ENCODE data around the gene EFCAB14.

The EFCAB14 gene

DNA sequence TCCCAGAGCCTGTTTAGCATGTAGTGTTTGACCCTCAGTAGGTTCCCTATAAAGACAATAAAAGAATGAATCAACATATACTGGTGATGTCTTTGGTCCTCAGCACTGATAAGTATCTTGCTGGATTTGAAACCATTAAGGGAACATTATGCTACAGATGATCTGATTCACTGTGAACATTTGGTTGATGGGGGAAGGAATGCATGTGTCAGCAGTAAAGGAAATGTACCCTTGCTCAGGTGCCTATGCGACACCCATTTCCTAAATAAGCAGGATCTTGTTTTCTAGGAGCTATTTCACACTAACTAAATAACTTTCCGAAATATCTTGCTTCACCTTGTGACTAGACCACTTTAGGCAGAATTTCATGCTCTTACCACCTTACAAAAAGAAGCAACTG, 34.2 kb downstream of the EFCAB14 start:
- H3K27ac ChIP-seq (ENCODE audit: low read length), result no peak overlapping the region
- no peak overlapping the region for H3K4me3 ChIP-seq (ENCODE audit: low read length in 2 of 2)
- H3K36me3 ChIP-seq (ENCODE audit: control insufficient read depth in 2 of 2, insufficient read depth in 2 of 2, low read length in 2 of 2), result peaks cover 46% of the 10 kb centered on the region in 2 donors
- no peaks in the 10 kb centered on the region for H3K9me3 ChIP-seq (ENCODE audit: control insufficient read depth in 2 of 2, low read length in 2 of 2)
- H3K4me1 ChIP-seq (ENCODE audit: control insufficient read depth, insufficient read depth, low read length), result peaks cover 10% of the 10 kb centered on the region
- no peak overlapping the region for H3K9ac ChIP-seq (ENCODE audit: low read length in 2 of 2)
- no peaks in the 10 kb centered on the region for H3K27me3 ChIP-seq (ENCODE audit: control insufficient read depth in 1 of 2, insufficient read depth in 2 of 2, low read length in 2 of 2)

DNA sequence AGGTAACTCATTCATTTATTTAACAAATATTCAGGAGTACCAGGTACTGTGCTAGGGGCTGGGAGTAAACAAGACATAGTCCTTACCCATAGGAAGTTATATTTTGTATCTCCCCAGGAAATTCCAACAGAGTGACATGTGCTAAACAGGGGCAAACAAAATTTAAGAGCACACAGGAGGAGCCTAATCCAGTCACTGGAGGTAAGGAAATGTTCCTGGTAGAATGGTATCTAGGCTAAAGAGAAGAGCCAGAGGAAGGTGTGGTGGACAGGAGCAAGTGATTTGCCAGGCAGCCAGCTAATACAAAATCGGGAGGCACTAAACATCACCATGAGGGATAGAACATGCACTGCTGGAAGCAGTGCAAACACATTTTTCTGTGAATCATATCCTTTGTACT, 36.9 kb downstream of the EFCAB14 start:
- Histone ChIP-seq H3K9me3 (ENCODE audit: control insufficient read depth in 2 of 2, low read length in 2 of 2) (no peaks in the 10 kb centered on the region), H3K36me3 (ENCODE audit: control insufficient read depth in 2 of 2, insufficient read depth in 2 of 2, low read length in 2 of 2) (peaks cover 46 to 52% of the 10 kb centered on the region in 2 donors), H3K4me3 (ENCODE audit: low read length in 2 of 2) (no peak overlapping the region), H3K27ac (ENCODE audit: low read length) (no peak overlapping the region), H3K9ac (ENCODE audit: low read length in 2 of 2) (no peak overlapping the region), H3K27me3 (ENCODE audit: control insufficient read depth in 1 of 2, insufficient read depth in 2 of 2, low read length in 2 of 2) (no peaks in the 10 kb centered on the region), H3K4me1 (ENCODE audit: control insufficient read depth, insufficient read depth, low read length) (no peaks in the 10 kb centered on the region)

DNA sequence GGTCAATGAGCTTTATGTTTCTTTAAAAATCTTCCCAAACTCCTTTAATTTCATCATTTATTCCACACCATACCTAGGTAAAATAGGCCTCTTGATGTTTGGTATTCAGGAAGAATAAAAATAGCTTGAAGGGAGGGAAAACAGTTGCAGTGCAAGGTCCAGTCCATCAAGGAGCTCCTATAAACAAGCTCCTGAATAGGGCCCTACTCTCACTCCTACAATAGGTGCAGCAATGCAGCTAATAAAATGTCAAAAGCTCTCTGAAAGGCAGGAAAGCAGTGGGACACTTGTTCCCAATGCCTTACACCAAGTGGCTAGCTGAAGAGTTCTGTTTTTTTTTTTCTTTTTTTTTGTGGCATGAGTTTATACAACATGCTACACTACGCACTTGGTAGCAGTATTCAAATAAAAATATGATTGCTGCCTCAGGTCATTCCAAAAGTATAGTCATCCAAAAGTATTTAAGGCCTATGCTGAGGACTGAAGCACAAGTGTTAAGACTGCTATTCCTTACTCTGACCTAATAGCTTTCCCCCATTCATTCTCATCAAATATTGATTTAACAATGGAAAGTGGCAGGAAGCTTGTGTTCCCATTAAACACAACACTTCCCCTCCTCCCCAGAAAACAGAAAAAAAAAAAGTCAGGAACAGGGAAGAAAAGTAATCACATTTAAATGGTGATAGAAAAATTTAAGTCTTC, 37.4 kb downstream of the EFCAB14 start:
- Histone ChIP-seq H3K9me3 (ENCODE audit: control insufficient read depth in 2 of 2, low read length in 2 of 2) (no peaks in the 10 kb centered on the region), H3K36me3 (ENCODE audit: control insufficient read depth in 2 of 2, insufficient read depth in 2 of 2, low read length in 2 of 2) (peaks cover 46 to 55% of the 10 kb centered on the region in 2 donors), H3K27me3 (ENCODE audit: control insufficient read depth in 1 of 2, insufficient read depth in 2 of 2, low read length in 2 of 2) (no peaks in the 10 kb centered on the region), H3K4me1 (ENCODE audit: control insufficient read depth, insufficient read depth, low read length) (no peaks in the 10 kb centered on the region), H3K27ac (ENCODE audit: low read length) (no peak overlapping the region), H3K9ac (ENCODE audit: low read length in 2 of 2) (no peak overlapping the region), H3K4me3 (ENCODE audit: low read length in 2 of 2) (no peak overlapping the region)

DNA sequence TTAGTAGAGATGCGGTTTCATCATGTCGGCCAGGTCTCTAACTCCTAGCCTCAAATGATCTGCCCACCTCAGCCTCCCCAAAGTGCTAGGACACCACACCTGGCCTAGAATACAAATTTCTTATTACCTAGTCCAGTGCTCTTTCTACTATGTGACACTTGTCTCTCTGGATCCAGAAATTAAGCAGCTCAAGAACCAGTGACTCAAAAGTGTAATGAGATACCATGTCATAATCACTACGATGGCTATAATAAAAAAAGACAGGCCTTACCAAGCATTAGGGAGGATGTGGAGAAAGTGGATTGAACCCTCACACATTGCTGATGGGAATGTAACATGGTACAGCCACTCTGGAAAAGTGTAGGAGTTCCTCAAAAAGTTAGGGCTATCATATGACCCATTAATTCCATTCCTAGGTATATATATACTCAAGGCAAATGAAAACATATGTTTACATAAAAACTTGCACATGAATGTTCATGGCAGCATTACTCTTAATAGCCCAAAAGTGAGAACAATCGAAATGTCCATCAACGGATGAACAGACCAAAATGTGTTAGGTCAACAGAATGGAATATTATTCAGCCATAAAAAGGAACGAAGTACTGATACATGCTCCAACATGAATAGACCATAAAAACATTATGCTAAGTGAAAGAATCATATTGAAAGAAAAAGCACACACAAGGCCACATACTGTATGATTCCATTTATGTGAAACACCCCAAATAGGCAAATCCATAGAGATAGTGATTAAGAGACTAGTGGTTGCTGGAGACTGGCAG, 38.9 kb downstream of the EFCAB14 start:
- Histone ChIP-seq H3K27ac (ENCODE audit: low read length) (no peak overlapping the region), H3K4me1 (ENCODE audit: control insufficient read depth, insufficient read depth, low read length) (no peaks in the 10 kb centered on the region), H3K4me3 (ENCODE audit: low read length in 2 of 2) (no peak overlapping the region), H3K9ac (ENCODE audit: low read length in 2 of 2) (no peak overlapping the region), H3K36me3 (ENCODE audit: control insufficient read depth in 2 of 2, insufficient read depth in 2 of 2, low read length in 2 of 2) (peaks cover 44 to 58% of the 10 kb centered on the region in 2 donors), H3K9me3 (ENCODE audit: control insufficient read depth in 2 of 2, low read length in 2 of 2) (no peaks in the 10 kb centered on the region), H3K27me3 (ENCODE audit: control insufficient read depth in 1 of 2, insufficient read depth in 2 of 2, low read length in 2 of 2) (no peaks in the 10 kb centered on the region)

DNA sequence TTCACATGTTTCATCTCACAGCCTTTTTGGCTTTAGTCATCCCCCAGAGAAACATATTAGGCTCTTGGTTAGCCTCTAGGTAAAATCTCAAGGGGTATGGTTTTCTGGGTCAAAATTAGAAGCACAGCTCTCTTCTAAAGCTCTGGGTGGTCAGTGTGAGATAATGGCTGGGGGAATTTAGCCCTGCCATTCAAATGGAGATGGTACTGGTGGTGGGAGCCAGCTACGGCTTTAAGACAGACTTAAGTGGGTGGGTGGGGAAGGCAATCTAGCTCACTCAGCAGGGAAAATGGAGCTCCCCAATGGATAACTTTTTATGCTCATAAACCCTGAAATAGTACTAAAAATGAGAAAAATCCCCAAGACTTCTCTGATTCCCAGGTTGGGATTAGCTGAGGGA, 41.6 kb downstream of the EFCAB14 start:
- H3K9ac ChIP-seq (ENCODE audit: low read length in 2 of 2), result no peak overlapping the region
- H3K27ac ChIP-seq (ENCODE audit: low read length), result no peak overlapping the region
- no peak overlapping the region for H3K4me3 ChIP-seq (ENCODE audit: low read length in 2 of 2)
- no peaks in the 10 kb centered on the region for H3K27me3 ChIP-seq (ENCODE audit: control insufficient read depth in 1 of 2, insufficient read depth in 2 of 2, low read length in 2 of 2)
- no peaks in the 10 kb centered on the region for H3K9me3 ChIP-seq (ENCODE audit: control insufficient read depth in 2 of 2, low read length in 2 of 2)
- H3K36me3 ChIP-seq (ENCODE audit: control insufficient read depth in 2 of 2, insufficient read depth in 2 of 2, low read length in 2 of 2), result peaks cover 29 to 40% of the 10 kb centered on the region in 2 donors
- H3K4me1 ChIP-seq (ENCODE audit: control insufficient read depth, insufficient read depth, low read length), result no peaks in the 10 kb centered on the region

DNA sequence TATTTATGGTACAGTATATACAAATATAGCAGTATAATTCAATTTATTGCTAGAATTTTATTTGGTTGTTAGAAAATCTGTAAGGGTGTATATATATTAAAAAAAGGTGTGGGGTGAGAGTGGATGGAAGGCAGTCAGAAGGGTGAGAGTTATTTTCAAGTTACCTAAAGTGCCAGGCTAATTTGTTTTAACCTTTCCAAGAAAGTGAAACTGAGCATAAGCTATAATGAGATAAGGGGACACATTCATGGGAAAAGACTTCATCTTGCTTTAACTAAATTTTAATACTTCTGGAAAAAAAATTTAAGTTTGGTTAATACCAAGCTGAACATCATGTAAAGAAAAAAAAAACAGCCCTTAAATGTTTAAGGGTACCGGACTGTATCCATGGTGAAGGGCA, 42.4 kb downstream of the EFCAB14 start:
- Histone ChIP-seq H3K36me3 (ENCODE audit: control insufficient read depth in 2 of 2, insufficient read depth in 2 of 2, low read length in 2 of 2) (peaks cover 29 to 35% of the 10 kb centered on the region in 2 donors), H3K4me1 (ENCODE audit: control insufficient read depth, insufficient read depth, low read length) (no peaks in the 10 kb centered on the region)

DNA sequence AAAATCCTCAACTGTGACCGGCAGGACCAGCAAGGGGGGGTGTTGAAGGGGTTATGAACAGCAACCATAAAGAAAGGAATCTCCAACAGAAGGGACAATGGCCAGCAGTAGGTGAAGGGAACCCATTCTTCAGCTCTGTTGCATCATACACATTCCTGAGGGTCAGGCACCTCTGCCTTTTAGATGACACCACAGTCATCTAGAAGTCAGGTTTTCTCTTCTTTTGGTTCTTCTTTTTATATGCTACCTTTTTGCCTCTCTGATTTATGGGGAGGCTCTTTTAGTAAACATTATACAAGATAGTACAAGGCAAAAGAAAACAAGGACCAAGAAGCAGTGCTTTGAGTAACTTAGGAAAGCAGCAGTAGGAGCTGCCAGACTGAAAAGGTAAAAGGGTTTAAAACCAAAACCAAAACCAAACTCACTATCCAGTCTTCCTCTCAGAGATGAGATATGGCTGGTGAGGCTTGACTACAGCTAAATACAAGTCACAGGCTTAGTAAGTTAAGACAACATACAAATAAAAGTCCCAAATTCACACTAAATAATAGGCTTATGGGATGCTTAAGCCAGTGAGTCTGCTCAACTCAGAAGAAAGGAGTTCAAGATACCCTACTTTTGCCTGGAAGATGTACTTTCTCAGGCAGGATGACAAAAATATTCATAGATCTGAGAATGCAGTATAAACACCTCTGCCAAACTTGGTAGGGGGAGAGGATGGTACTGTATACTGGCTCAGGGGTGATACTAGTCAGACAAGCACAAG, 43.2 kb downstream of the EFCAB14 start:
- Histone ChIP-seq H3K4me3 (ENCODE audit: low read length in 2 of 2) (no peak overlapping the region), H3K4me1 (ENCODE audit: control insufficient read depth, insufficient read depth, low read length) (peaks cover under 1% of the 10 kb centered on the region), H3K9ac (ENCODE audit: low read length in 2 of 2) (no peak overlapping the region), H3K27ac (ENCODE audit: low read length) (no peak overlapping the region), H3K36me3 (ENCODE audit: control insufficient read depth in 2 of 2, insufficient read depth in 2 of 2, low read length in 2 of 2) (peaks cover 23 to 35% of the 10 kb centered on the region in 2 donors), H3K27me3 (ENCODE audit: control insufficient read depth in 1 of 2, insufficient read depth in 2 of 2, low read length in 2 of 2) (no peaks in the 10 kb centered on the region), H3K9me3 (ENCODE audit: control insufficient read depth in 2 of 2, low read length in 2 of 2) (no peaks in the 10 kb centered on the region)

More for the DNA sequence above, 42.4 kb downstream of the EFCAB14 start:
- Histone ChIP-seq H3K27ac (ENCODE audit: low read length) (no peak overlapping the region), H3K4me3 (ENCODE audit: low read length in 2 of 2) (no peak overlapping the region), H3K9me3 (ENCODE audit: control insufficient read depth in 2 of 2, low read length in 2 of 2) (no peaks in the 10 kb centered on the region), H3K27me3 (ENCODE audit: control insufficient read depth in 1 of 2, insufficient read depth in 2 of 2, low read length in 2 of 2) (no peaks in the 10 kb centered on the region), H3K9ac (ENCODE audit: low read length in 2 of 2) (no peak overlapping the region)

DNA sequence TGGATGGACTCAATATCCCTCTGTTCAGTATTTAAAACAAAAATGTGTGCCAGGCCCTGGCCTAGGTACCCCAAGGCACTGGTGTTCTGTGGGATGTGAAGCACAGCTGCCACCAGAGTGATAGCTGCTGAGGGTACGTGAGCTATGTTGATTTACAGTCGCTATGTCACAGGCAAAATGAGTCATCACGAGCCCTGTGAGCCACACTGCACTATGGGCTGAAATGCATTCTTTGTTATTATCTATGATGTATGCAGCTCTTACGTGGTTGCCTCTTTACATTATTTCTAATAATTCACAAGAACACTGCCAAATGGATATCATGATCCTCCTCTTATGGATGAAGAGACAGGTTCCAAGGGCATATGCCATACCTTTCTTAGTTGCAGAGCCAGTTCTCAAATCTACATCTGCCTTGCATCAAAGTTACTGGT, 45.1 kb downstream of the EFCAB14 start:
- Histone ChIP-seq H3K4me3 (ENCODE audit: low read length in 2 of 2) (no peak overlapping the region), H3K9me3 (ENCODE audit: control insufficient read depth in 2 of 2, low read length in 2 of 2) (no peaks in the 10 kb centered on the region), H3K9ac (ENCODE audit: low read length in 2 of 2) (no peak overlapping the region), H3K27ac (ENCODE audit: low read length) (no peak overlapping the region), H3K36me3 (ENCODE audit: control insufficient read depth in 2 of 2, insufficient read depth in 2 of 2, low read length in 2 of 2) (peaks cover 15 to 24% of the 10 kb centered on the region in 2 donors), H3K4me1 (ENCODE audit: control insufficient read depth, insufficient read depth, low read length) (peaks cover 5% of the 10 kb centered on the region), H3K27me3 (ENCODE audit: control insufficient read depth in 1 of 2, insufficient read depth in 2 of 2, low read length in 2 of 2) (no peaks in the 10 kb centered on the region)

DNA sequence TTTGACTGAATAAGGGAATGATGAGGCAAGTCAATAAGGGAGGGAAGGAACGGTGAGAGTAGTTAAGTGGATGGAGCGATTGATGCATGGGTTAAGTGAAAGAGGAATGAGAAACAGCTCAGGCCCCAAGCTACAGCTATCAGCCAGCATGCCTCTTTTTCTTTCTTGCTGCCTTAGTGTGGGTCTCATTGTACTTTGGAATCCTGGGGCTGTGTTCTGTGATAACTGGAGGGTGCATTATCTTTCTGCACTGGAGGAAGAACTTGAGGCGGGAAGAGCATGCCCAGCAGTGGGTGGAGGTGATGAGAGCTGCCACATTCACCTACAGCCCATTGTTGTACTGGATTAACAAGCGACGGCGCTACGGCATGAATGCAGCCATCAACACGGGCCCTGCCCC, 46.2 kb downstream of the EFCAB14 start:
- Histone ChIP-seq H3K9ac (ENCODE audit: low read length in 2 of 2) (no peak overlapping the region), H3K27me3 (ENCODE audit: control insufficient read depth in 1 of 2, insufficient read depth in 2 of 2, low read length in 2 of 2) (no peaks in the 10 kb centered on the region), H3K36me3 (ENCODE audit: control insufficient read depth in 2 of 2, insufficient read depth in 2 of 2, low read length in 2 of 2) (peaks cover 8 to 20% of the 10 kb centered on the region in 2 donors), H3K4me3 (ENCODE audit: low read length in 2 of 2) (no peak overlapping the region), H3K27ac (ENCODE audit: low read length) (no peak overlapping the region), H3K9me3 (ENCODE audit: control insufficient read depth in 2 of 2, low read length in 2 of 2) (no peaks in the 10 kb centered on the region), H3K4me1 (ENCODE audit: control insufficient read depth, insufficient read depth, low read length) (peaks cover 10% of the 10 kb centered on the region)

DNA sequence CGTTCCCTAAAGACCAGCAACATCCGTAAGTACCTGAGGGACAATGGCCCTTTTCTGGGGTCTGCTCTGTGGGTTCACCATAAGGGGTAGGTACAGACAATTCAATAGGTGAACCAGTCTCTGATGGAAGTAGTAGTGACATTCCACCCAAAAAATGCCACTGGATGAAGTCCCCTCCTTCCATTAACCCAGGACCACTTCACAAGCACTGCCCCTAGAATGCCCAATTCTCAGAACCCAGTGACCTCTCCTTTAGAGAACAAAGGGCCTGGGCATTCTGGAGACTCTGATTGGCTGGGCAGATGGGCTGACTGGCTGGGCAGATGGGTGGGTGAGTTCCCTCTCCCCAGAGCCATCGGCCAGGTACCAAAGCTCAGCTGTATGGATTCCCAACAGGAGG, 47.4 kb downstream of the EFCAB14 start, which contains the start of gene TEX38:
TSS of gene TEX38 (plus strand) at position 301 of the 400 bp plus-strand sequence. CDS start at position 382, 81 bp downstream.
- Histone ChIP-seq H3K27ac (ENCODE audit: low read length) (no peak within 1 kb of the TSS), H3K9me3 (ENCODE audit: control insufficient read depth in 2 of 2, low read length in 2 of 2) (no peaks in the 10 kb centered on the region), H3K4me3 (ENCODE audit: low read length in 2 of 2) (no peak within 1 kb of the TSS), H3K27me3 (ENCODE audit: control insufficient read depth in 1 of 2, insufficient read depth in 2 of 2, low read length in 2 of 2) (no peaks in the 10 kb centered on the region), H3K9ac (ENCODE audit: low read length in 2 of 2) (no peak within 1 kb of the TSS), H3K4me1 (ENCODE audit: control insufficient read depth, insufficient read depth, low read length) (peaks cover 19% of the 10 kb centered on the region), H3K36me3 (ENCODE audit: control insufficient read depth in 2 of 2, insufficient read depth in 2 of 2, low read length in 2 of 2) (peaks cover 8 to 12% of the 10 kb centered on the region in 2 donors)
